ENCODE data around the gene HOMER2.

DNA sequence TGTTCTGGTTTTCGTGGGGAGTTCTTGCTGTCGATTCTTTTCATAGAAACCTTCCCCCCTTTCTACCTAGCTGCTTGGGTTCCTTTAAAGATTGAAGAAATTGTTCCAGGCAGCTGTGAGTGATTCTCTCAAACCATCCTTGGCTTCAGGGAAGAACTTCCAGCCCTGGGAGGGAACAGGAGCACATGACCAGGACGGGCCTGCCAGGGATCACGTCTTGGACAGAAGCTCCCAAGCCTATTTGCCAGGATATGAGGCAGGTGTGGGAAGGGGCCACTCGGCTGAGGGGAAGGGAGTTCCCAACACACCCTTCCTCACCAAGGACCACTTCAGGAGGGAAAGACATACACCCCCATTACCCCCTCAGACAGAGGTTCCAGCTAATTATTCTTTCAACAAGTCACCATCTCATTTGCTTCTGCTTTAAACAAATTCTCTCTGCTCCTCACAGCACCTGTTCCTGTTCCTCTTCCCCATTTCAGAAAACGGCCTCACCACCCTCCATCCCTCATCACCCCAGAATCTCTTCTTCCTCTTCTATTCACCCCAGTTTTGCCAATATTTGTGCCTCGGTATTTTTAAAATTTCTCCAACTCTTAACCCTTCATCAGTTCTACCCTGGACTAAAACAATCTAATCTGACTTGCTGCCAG, 80.6 kb downstream of the HOMER2 start:
- TF ChIP-seq, protein P1, sequence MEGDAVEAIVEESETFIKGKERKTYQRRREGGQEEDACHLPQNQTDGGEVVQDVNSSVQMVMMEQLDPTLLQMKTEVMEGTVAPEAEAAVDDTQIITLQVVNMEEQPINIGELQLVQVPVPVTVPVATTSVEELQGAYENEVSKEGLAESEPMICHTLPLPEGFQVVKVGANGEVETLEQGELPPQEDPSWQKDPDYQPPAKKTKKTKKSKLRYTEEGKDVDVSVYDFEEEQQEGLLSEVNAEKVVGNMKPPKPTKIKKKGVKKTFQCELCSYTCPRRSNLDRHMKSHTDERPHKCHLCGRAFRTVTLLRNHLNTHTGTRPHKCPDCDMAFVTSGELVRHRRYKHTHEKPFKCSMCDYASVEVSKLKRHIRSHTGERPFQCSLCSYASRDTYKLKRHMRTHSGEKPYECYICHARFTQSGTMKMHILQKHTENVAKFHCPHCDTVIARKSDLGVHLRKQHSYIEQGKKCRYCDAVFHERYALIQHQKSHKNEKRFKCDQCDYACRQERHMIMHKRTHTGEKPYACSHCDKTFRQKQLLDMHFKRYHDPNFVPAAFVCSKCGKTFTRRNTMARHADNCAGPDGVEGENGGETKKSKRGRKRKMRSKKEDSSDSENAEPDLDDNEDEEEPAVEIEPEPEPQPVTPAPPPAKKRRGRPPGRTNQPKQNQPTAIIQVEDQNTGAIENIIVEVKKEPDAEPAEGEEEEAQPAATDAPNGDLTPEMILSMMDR (CRISPR knock-in tag; IDR thresholded peaks at IDR 0.05) = no peak
- TF ChIP-seq ELF1 (CRISPR knock-in tag; IDR thresholded peaks at IDR 0.05) (no peak), TAF1 (CRISPR knock-in tag; IDR thresholded peaks at IDR 0.05) (no peak), ZNF3 (CRISPR knock-in tag; IDR thresholded peaks at IDR 0.05) (no peak), ETV6 (CRISPR knock-in tag; conservative IDR thresholded peaks at IDR 0.05) (no peak), SP140L (CRISPR knock-in tag; IDR thresholded peaks at IDR 0.05; ENCODE audit: borderline replicate concordance) (no peak), ZNF549 (CRISPR knock-in tag; IDR thresholded peaks at IDR 0.05) (no peak), FOXM1 (CRISPR knock-in tag; IDR thresholded peaks at IDR 0.05) (no peak), POLR2A (IDR thresholded peaks at IDR 0.05; ENCODE audit: insufficient read depth in 1 of 2, low read depth in 2 of 2, low read length in 2 of 2) (no peak), CEBPB (IDR thresholded peaks at IDR 0.05; ENCODE audit: borderline replicate concordance, low read depth, low read length) (no peak)
- TF ChIP-seq, protein P2, sequence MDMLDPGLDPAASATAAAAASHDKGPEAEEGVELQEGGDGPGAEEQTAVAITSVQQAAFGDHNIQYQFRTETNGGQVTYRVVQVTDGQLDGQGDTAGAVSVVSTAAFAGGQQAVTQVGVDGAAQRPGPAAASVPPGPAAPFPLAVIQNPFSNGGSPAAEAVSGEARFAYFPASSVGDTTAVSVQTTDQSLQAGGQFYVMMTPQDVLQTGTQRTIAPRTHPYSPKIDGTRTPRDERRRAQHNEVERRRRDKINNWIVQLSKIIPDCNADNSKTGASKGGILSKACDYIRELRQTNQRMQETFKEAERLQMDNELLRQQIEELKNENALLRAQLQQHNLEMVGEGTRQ (IDR thresholded peaks at IDR 0.05; ENCODE audit: low read depth, low read length) = no peak
- TF ChIP-seq, protein P2 (CRISPR knock-in tag; IDR thresholded peaks at IDR 0.05; ENCODE audit: borderline replicate concordance) = no peak
- TF ChIP-seq, protein P3, sequence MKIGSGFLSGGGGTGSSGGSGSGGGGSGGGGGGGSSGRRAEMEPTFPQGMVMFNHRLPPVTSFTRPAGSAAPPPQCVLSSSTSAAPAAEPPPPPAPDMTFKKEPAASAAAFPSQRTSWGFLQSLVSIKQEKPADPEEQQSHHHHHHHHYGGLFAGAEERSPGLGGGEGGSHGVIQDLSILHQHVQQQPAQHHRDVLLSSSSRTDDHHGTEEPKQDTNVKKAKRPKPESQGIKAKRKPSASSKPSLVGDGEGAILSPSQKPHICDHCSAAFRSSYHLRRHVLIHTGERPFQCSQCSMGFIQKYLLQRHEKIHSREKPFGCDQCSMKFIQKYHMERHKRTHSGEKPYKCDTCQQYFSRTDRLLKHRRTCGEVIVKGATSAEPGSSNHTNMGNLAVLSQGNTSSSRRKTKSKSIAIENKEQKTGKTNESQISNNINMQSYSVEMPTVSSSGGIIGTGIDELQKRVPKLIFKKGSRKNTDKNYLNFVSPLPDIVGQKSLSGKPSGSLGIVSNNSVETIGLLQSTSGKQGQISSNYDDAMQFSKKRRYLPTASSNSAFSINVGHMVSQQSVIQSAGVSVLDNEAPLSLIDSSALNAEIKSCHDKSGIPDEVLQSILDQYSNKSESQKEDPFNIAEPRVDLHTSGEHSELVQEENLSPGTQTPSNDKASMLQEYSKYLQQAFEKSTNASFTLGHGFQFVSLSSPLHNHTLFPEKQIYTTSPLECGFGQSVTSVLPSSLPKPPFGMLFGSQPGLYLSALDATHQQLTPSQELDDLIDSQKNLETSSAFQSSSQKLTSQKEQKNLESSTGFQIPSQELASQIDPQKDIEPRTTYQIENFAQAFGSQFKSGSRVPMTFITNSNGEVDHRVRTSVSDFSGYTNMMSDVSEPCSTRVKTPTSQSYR (CRISPR knock-in tag; IDR thresholded peaks at IDR 0.05; ENCODE audit: borderline replicate concordance) = no peak
